Mononuclear cell (primary cell): ENCODE measurements around the gene AASDHPPT. TPM values are rescaled to one million over a fixed set of nuclear protein-coding genes. Genes with fewer than 3 reads are reported as not detected.
"Not testable (repeated sequence)": the region's sequence is repeated elsewhere in the genome, so short reads cannot be mapped to it uniquely, and the experiment has no call there.

ENCODE experiments used
- H3K27me3 ChIP-seq: 2 replicates; pipeline ENCODE4 v1.6.0; 2011; ENCODE audit warnings: low read length, control low read depth; ENCODE audit not compliant: insufficient read depth
- H3K4me1 ChIP-seq: 2 replicates; pipeline ENCODE4 v1.5.1; 2011; ENCODE audit warnings: mild to moderate bottlenecking, low read length, control low read depth; ENCODE audit not compliant: insufficient read depth
- H3K4me3 ChIP-seq: 2 replicates; pipeline ENCODE4 v1.5.1; 2011; ENCODE audit warnings: mild to moderate bottlenecking, low read length, moderate library complexity
- H3K9me3 ChIP-seq: 2 replicates; pipeline ENCODE4 v1.5.1; 2011; ENCODE audit warnings: low read depth, mild to moderate bottlenecking, control low read depth, low read length
- total RNA-seq: library from RNA; depleted of rRNA; stranded (reverse); fragments of >200 nt; gene quantifications from one replicate; pipeline ENCODE4 v1.2.3, GENCODE V29; 2012

Gene AASDHPPT
- total RNA-seq, result 25.6 TPM

DNA sequence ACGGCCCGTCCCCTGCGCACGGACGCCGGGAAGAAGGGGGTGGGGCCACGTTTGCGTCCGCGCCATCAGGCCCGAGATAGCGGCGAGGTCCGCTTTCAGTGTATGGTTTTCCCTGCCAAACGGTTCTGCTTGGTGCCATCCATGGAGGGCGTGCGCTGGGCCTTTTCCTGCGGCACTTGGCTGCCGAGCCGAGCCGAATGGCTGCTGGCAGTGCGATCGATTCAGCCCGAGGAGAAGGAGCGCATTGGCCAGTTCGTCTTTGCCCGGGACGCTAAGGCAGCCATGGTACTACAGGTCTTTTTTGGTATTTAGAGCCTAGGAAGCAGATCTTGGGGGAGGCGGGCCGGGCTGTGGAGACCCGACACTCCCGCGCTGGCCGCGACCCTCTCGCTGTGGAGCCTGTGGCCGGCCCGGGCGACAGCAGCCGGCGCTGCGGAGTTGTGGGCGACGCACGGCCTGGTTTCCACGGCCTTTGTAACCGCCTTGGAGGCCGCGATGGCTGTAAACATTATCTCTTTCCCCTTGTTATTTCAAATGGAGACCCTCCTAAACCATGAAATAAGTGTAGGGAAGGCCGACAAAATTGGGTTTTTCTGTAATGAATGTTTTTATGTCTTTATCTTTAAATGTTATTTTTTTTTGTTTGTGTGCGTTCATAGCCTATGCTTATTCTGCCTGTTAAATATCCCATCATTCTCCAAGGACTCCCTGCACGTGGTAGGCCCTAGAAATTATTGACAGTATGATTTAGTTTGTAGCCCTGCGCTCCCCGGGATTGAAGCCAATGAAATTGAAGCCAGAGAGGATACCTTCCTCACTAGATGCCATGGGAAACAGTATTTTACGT, at the start of gene AASDHPPT:
AASDHPPT (plus strand) TSS at position 54 of the 847 bp plus-strand sequence; CDS start at position 103, 49 bp downstream.
- H3K27me3 ChIP-seq, result no peaks in the 10 kb centered on the region
- H3K4me3 ChIP-seq, result peak within 1 kb of the TSS; percentile 92

DNA sequence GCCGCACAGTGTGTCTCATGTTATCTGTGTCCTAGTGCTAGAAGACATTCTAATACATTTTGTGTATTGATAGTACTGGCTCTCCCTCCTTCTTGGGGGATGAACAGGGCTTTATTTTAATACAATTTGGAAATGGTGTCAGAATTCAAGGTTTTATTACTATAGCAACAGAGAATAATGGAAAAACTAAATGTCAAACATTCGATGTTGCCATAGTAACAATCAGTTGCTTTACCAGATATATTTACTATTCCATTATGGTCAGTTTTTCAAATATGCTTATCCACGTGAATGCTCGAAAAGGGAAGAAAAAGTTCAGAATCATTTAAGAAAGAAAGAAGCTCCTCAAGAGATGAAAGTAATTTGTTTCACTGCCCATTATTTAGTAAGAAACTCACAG, 46.9 kb upstream of the AASDHPPT start:
- Histone ChIP-seq H3K4me1 (no peaks in the 10 kb centered on the region), H3K9me3 (peaks cover 8% of the 10 kb centered on the region), H3K4me3 (no peak overlapping the region), H3K27me3 (peaks cover 12% of the 10 kb centered on the region)

More for the DNA sequence above, at the start of gene AASDHPPT:
- H3K9me3 ChIP-seq, result no peaks in the 10 kb centered on the region
- H3K4me1 ChIP-seq, result peaks cover 26% of the 10 kb centered on the region

GRCh38 chr11:106031202-106031810, 46.2 kb upstream of the AASDHPPT start:
- no peaks in the 10 kb centered on the region for H3K4me1 ChIP-seq
- peaks cover 8% of the 10 kb centered on the region for H3K9me3 ChIP-seq
- H3K27me3 ChIP-seq, result peaks cover 14% of the 10 kb centered on the region
- no peak overlapping the region for H3K4me3 ChIP-seq

DNA sequence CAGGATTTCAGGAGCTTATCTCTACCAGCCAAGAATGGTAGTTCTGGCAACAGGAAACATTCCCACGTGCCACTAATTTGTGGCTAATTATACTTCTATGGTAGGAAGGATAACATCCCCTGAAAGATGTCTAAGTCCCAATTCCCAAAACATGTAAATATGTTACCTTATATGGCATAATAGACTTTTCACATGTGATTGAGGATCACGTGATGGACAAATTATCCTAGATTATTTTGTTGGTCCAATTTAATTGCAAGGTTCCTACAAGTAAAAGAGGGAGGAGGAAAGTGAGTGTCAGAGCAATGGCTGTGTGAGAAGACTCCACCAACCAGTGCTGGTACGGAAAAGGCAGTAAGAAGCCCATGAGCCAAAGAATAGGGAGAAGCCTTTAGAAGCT, 45.5 kb upstream of the AASDHPPT start:
- no peak overlapping the region for H3K4me3 ChIP-seq
- peaks cover 3% of the 10 kb centered on the region for H3K9me3 ChIP-seq
- H3K27me3 ChIP-seq, result peaks cover 14% of the 10 kb centered on the region
- H3K4me1 ChIP-seq, result no peaks in the 10 kb centered on the region

GRCh38 chr11:106032861-106033260, 44.6 kb upstream of the AASDHPPT start:
- no peaks in the 10 kb centered on the region for H3K4me1 ChIP-seq
- H3K9me3 ChIP-seq, result no peaks in the 10 kb centered on the region
- H3K4me3 ChIP-seq, result no peak overlapping the region
- H3K27me3 ChIP-seq, result peaks cover 14% of the 10 kb centered on the region

GRCh38 chr11:106043540-106043939, 33.9 kb upstream of the AASDHPPT start:
- Histone ChIP-seq H3K4me1 (no peaks in the 10 kb centered on the region), H3K9me3 (no peaks in the 10 kb centered on the region), H3K4me3 (no peak overlapping the region), H3K27me3 (peaks cover 9% of the 10 kb centered on the region)

GRCh38 chr11:106047631-106048030, 29.8 kb upstream of the AASDHPPT start:
- peaks cover 5% of the 10 kb centered on the region for H3K27me3 ChIP-seq
- H3K4me3 ChIP-seq, result no peak overlapping the region
- no peaks in the 10 kb centered on the region for H3K9me3 ChIP-seq
- no peaks in the 10 kb centered on the region for H3K4me1 ChIP-seq

DNA sequence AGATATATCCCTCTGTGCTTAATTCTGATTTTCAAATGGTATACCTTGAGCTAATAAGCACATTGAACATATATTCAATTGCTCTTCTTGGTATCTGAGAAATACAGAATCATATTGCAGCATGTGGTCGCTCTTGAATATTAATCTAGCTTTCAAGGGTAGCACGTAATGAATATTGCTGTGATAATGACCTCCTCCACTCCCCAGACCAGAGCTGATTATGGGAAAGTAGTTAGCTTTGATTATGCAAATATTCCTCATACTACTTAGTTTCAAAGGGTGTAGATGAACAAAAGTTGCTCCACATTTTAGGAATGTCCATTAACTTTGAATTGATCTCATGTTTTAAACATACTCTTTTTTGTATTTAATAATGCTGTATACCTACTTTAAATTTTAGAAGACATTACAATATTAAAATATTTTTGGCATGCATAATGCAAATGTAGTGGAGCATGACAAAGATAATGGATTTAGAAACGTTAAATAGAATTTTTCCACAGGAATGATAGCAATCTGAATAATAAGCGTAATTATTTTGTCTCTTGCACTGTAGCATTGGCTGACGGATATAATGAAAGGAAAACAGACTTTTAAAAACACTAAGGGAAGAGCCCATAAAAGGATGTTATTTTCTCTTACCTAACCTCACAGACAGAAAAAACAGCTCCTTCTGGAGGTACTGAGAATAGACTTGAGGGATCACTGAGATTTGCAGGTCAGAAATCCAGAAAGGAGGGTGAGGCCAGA, 27.6 kb upstream of the AASDHPPT start:
- Histone ChIP-seq H3K9me3 (no peaks in the 10 kb centered on the region), H3K4me3 (no peak overlapping the region), H3K27me3 (peaks cover 5% of the 10 kb centered on the region), H3K4me1 (no peaks in the 10 kb centered on the region)

DNA sequence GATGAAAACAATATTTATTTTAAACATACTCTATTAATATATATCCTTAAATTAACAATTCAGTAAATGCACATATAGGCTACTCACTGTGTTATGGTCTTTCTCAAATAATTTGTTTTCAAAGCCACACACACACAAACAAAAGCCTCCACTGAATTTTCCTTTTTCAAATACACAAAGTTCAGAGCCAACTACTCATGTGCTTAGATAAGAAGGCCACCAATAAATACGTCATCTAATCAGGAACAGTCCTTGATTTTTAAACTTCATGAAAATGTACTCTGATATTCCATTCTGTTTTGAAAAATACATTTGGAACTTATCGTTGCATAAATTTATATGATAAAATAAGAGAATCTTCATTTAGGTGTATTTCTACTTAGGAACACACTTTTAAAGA, 26.4 kb upstream of the AASDHPPT start:
- Histone ChIP-seq H3K27me3 (peaks cover 4% of the 10 kb centered on the region), H3K4me1 (no peaks in the 10 kb centered on the region), H3K9me3 (no peaks in the 10 kb centered on the region), H3K4me3 (no peak overlapping the region)

DNA sequence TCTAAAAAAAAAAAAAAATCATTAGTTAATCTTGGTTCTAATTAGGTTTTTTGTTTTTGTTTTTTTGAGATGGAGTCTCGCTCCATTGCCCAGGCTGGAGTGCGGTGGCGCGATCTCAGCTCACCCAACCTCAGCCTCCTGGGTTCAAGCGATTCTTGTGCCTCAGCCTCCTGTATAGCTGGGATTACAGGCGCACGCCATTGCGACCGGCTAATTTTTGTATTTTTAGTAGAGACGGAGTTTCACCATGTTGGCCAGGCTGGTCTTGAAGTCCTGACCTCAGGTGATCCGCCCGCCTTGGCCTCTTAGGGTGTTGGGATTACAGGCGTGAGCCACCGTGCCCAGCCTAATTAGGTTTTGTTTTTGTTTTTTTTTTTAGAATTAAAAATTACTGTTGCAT, 19.1 kb upstream of the AASDHPPT start:
- H3K4me3 ChIP-seq, H3K9me3 ChIP-seq, H3K27me3 ChIP-seq, H3K4me1 ChIP-seq: not testable (repeated sequence)

DNA sequence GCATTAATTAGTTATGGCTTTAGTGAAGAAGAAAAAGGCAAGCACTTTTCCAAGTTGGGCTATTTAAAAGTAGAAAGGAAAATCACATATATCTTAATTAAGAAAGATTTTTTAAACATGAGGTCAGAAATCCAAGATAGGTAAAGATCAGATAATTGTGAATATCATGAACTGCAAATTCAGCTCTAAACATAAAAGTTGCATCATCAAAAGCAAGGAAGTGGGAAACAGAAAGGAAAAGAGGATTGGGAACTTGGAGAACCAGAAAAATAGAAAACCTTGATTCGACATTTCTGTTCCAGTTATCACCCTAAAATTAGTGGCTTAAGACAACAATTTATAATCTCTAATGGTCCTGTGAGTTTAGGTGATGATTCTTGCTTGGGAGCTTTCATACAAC, 17.8 kb upstream of the AASDHPPT start:
- Histone ChIP-seq H3K4me1 (no peaks in the 10 kb centered on the region), H3K9me3 (no peaks in the 10 kb centered on the region), H3K27me3 (no peaks in the 10 kb centered on the region), H3K4me3 (no peak overlapping the region)

DNA sequence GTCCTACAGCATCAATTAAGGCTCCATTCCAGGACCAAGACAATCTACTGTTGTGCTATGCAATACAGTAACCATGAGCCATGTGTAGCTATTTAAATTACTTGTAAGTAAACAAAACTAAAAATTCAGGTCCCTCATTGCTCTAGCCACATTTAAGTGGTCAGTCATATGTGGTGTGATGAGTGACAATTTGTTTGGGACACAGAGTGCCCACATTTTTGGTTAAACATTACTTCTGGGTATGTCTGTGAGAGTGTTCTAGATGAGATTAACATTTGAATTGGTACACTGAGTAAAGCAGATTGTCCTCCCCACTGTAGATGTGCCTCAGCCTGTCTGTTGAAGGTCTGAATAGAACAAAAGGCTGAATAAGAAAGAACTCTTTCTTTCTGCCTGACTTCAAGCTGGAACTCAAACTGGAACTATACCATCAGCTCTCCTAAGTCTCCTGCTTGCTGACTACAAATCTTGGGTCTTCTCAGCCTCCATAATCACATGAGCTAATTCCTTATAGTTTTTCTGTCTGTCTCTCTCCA, 16.1 kb upstream of the AASDHPPT start:
- no peak overlapping the region for H3K4me3 ChIP-seq
- no peaks in the 10 kb centered on the region for H3K4me1 ChIP-seq
- H3K27me3 ChIP-seq, result no peaks in the 10 kb centered on the region
- H3K9me3 ChIP-seq, result no peaks in the 10 kb centered on the region

DNA sequence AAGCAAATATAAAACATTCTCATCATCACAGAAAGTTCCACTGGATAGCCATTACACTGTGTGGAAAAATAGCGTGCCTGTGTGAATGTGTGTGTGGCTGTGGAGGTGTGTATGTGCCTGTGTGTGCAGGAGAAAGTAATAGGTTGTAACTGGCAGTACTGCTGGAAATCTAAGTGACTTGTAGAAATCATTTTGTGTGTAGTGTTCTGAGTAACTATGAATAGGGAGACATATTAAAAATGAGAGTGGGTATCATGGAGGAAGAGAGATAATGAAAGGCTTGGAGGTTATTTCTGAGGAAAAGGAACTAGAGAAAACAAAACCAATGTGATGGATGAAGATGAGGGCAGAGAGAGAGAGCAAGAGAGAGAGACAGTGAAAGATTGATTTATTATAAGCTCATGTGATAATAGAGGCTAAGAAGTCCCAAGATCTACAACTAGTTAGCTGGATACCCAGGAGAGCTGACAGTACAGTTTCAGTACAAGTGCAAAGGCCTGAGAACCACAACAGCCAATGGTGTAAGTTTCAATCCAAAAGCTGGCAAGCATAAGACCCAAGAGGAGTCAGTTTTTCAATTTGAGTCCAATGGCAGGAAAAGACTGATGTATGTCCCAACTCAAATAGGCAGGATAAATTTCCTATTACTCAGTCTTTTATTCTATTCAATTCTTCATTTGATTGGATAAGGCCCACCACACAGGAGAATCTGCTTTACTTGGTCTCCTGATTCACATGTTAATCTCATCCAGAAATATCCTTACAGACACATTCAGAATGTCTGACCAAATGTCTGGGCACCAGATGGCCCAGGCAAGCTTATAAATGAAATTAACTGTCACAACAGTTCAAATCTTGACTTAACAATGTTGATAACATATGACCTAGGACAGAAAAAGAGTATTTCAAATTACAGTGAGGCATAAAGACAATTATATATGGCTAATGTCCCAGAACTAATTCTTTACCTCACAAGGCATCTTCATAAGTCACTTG, 15.2 kb upstream of the AASDHPPT start:
- no peaks in the 10 kb centered on the region for H3K9me3 ChIP-seq
- H3K4me3 ChIP-seq, result no peak overlapping the region
- no peaks in the 10 kb centered on the region for H3K4me1 ChIP-seq
- no peaks in the 10 kb centered on the region for H3K27me3 ChIP-seq

- Histone ChIP-seq H3K9me3 (no peaks in the 10 kb centered on the region), H3K4me1 (no peaks in the 10 kb centered on the region), H3K27me3 (no peaks in the 10 kb centered on the region), H3K4me3 (no peak overlapping the region)
Observed at GRCh38 chr11:106063009-106063408, 14.5 kb upstream of the AASDHPPT start.
